ENCODE data around the gene CDH1.
"Not testable (repeated sequence)": the region's sequence is repeated elsewhere in the genome, so short reads cannot be mapped to it uniquely, and the experiment has no call there.

CDH1 gene

DNA sequence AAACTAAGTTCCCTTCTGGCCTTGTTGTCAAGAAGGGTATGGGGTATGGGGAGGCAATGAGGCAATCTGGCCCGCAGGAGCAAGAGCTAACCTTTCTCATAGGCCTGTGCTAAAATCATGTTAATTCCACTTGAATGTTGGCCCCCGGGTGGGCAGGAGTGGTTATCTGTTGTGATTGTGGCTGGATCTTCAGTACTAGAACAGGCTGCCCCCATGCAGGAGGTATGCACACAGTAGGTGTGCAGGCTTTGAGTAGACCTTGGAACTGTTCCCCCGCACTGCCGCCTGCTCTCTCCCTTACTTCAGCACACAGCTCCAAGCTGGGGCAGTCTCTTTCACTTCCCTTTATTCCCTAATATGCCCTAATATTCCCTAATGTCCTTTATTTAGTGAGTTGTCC is 53.9 kb downstream of the CDH1 start:
- DNase-seq (ENCODE audit: low spot score): no peak

DNA sequence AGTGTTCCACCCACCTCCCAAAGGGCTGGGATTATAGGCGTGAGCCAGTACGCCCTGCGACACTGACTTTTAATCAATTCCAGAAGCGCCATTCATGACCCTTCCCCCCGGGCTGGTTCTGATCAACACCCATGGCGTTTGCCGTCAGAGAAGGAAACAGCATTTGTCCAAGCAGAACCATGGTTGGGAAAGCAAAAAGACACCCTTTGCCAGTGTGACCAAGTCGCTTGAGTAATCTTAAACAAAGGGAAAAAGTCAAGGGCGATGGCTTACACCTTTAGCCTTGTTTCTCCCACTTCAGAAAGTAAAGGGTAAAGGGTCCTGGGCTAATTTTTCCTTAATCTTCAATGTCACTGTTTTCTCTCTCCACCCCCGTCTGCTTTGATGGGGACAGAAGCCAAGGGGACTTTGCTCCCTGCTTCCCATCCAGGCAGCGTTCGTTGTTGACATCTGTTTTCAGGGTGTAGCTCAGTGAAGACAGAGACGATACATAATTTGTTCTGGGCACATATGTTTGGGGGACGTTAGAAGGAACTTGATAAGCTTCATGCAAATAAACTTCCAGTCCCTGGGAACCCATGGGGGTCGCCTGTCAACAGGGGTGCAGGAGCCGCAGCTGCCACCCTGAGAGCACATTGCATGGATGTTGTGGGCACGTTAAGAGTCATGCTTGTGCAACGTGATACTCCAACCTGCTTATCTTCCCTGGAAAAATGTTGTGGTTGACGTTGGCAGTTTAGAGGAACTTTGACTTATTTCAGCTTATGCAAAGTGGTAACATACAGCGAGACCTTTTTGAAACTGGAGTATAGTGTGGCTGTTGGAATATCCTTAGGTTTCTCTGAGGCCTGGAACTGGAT is 55.6 kb downstream of the CDH1 start:
- DNase-seq (ENCODE audit: low spot score): peak; percentile 53

DNA sequence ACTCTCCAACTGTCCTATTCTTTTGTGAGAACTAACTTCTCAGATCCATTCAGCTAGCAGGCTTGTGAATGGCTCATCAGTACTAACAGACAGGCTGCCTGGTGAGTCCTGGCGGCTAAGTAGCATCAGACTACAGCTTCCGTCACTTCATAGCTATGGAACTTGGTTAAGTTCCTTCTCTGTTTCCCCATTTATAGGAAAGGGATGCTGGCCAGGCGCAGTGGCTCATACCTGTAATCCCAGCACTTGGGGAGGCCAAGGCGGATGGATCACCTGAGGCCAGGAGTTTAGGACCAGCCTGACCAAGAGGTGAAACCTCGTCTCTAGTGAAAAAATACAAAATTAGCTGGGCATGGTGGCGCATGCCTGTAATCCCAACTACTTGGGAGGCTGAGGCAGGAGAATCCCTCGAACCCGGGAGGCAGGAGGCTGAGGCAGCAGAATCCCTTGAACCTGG is 56.3 kb downstream of the CDH1 start:
- DNase-seq (ENCODE audit: low spot score): no peak

DNA sequence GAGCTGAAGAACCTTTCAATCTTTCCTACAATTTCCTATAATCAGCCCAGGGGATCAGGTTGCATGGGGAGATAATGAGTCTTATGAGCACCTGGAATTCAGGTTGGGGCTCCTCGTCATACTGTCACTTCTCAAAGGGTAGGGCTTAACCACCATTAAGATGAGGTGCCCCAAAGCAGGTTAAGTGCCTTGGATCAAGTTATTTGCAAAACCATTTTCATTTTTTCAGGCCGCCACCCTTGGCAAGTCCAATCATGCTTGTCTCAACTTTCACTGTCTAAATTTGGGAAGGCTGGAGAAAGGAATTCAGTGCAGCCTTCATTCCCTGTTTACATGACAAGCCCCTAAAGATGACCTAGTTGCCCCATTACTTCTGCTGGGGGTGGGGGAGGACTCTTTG is 61.3 kb downstream of the CDH1 start:
- DNase-seq (ENCODE audit: low spot score): no peak

DNA sequence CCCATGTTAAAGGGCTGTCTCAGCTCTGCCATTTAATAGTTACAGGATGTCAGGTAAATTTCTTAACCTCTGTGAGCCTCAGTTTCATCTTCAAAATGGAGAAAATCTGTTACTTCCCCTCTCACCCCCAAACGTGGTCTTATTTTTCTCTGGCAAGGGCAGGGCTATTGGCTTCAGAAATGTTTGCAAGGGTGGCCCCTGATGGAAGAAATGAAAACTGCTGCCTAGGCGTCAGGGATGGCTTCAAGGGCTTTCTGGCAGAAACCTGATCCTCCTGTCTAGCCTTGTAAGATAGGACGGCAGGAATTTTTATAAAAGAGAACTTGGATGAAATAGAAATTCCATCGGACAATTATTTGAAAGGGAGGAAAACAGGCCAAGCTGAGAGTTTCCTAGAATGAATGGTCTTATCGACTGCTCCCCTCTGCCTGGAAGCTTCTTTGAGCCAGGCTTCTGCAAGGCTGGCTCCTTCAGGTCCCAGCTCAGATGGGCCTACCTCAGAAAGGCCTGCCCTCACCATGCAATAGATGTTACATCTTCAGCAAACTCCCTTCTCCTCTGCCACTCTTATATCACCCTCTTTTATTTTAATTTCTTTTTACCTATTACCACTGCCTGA is 63.3 kb downstream of the CDH1 start:
- peak; percentile 66 for DNase-seq (ENCODE audit: low spot score)

DNA sequence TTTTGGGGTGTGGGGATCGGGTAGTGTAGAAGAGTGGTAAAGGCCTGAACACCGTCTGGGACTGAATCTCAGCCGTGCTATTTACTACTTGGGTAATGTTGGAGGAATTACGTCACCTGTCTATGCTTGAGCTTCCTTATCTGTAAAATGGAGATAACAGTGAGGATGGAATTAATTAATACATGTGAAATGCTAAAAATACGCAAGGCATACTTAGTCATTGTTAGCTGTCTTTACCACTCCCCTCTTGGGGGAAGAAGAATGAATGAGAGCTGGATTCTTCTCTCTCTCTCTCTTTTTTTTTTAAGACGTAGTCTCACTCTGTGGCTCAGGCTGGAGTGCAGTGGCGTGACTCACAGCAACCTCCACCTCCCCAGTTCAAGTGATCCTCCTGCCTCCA is 65.1 kb downstream of the CDH1 start:
- no peak for DNase-seq (ENCODE audit: low spot score)

DNA sequence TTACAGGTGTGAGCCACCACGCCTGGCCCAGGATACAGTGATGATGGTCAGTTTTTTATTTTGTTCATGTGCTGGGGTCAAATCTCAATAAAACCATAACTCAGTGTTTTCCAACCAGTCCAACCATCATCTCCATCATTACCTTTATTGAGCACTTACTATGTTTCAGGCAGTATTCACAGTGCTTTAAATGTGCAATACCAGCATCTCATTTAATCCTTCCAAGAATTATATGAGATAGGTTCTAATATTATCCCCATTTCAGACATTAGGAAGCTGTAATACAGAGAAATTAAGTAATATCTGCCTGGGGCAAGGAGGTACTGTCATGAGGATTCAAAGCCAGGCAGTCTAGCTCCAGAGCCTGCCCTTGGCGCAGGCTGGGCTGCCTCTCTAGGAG is 69.3 kb downstream of the CDH1 start:
- no peak for DNase-seq (ENCODE audit: low spot score)

DNA sequence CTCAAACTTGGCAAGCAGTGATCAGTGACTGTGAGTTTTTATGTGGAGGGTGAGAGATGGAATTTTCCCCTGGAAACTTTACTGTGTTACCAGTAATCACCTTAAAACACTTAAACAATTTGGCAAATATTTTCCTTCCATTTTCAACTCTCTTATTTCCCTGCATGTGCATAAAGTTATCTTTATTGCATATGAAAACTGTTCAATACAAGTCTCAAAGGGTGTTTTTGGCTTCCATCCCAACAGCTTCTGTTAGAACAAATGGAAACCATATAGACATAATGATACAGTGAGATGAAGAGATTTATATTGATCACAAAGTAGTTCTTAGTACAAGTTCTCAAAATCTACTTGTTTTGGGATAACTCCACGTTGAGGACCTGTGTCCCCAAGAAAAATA is 69.9 kb downstream of the CDH1 start:
- DNase-seq (ENCODE audit: low spot score): no peak

DNA sequence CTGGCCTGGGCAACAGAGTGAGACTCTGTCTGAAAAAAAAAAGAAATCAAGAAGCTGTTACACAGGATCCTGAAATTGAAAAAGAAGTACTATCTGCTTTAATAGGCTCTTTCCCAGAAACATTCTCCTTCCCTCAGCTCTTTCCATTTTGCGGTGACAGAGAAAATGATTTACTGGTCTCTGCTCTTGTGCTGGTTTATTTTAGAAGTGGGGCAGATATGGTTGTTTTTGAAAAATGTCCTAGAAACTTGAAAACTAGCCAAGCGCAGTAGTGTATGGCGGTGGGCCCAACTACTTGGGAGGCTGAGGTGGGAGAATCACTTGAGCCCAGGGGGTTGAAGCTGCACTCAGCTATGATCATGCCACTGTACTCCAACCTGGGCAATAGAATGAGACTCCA is 77.4 kb downstream of the CDH1 start:
- no peak for DNase-seq (ENCODE audit: low spot score)

DNA sequence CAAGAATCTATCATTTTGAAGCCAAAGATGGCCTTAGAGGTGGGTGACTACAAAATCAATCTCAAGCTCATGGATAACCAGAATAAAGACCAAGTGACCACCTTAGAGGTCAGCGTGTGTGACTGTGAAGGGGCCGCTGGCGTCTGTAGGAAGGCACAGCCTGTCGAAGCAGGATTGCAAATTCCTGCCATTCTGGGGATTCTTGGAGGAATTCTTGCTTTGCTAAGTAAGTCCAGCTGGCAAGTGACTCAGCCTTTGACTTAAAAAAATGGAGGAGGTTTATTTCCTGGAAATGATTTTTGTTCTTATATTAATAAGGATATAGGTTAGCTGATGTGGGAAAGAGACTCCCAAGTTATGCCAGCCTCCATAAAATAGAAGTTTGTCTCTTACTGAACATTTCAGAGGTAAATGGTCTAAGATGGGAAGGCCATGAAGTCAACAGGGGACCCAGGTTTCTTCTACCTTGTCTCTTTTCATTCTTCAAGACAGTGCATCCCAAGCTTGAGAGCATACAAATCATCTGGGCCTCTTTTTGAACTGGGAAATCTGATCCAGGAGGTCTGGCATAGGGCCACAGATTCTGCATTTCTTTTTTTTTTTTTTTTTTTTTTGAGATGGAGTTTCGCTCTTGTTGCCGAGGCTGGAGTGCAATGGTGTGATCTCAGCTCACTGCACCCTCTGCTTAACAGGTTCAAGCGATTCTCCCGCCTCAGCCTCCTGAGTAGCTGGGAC is 86.5 kb downstream of the CDH1 start:
- no peak for DNase-seq (ENCODE audit: low spot score)

DNA sequence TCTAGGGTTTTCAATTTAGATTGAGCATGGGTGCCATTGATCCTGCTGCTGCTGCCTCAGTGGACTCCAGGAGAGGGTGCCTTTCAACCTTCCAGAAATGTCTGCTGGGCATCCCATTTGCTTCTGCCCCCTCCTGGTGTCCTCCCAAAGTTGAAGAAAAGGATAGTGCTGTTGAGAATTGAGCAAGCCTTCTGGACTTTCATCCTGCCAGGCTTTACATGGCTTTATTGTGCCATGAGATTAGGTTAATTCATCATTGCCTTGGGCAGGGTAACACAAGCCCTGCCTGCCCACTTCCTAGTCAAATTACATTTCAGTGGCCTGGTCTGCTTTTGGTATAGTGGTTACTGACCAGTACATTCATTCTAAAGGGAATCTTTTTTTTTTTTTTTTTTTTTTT is 88.3 kb downstream of the CDH1 start:
- DNase-seq (ENCODE audit: low spot score): no peak

DNA sequence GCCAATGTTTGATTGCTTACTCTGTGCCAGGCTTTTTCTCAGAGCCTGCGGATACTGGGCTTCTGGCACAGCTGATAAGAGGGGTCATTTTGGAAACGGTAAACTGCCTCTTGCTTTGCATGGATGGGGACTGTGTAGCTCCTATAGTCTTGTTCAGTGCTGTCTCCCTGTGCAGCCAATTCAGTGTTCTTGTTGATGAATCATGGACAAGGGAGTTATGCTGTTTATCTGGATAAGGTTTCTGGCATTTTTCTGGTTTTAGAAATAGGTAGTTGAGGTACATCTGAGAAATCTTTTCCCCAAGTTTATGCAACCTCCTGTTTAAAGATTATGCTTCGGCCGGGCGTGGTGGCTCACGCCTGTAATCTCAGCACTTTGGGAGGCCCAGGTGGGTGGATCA is 89.6 kb downstream of the CDH1 start:
- no peak for DNase-seq (ENCODE audit: low spot score)

DNA sequence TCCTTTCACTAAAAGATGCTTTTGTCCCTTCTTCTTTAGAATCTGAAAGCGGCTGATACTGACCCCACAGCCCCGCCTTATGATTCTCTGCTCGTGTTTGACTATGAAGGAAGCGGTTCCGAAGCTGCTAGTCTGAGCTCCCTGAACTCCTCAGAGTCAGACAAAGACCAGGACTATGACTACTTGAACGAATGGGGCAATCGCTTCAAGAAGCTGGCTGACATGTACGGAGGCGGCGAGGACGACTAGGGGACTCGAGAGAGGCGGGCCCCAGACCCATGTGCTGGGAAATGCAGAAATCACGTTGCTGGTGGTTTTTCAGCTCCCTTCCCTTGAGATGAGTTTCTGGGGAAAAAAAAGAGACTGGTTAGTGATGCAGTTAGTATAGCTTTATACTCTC is 96.2 kb downstream of the CDH1 start:
- DNase-seq (ENCODE audit: low spot score): no peak

DNA sequence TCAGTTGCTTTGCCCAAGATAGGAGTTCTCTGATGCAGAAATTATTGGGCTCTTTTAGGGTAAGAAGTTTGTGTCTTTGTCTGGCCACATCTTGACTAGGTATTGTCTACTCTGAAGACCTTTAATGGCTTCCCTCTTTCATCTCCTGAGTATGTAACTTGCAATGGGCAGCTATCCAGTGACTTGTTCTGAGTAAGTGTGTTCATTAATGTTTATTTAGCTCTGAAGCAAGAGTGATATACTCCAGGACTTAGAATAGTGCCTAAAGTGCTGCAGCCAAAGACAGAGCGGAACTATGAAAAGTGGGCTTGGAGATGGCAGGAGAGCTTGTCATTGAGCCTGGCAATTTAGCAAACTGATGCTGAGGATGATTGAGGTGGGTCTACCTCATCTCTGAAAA is 97.5 kb downstream of the CDH1 start:
- DNase-seq (ENCODE audit: low spot score): no peak

DNA sequence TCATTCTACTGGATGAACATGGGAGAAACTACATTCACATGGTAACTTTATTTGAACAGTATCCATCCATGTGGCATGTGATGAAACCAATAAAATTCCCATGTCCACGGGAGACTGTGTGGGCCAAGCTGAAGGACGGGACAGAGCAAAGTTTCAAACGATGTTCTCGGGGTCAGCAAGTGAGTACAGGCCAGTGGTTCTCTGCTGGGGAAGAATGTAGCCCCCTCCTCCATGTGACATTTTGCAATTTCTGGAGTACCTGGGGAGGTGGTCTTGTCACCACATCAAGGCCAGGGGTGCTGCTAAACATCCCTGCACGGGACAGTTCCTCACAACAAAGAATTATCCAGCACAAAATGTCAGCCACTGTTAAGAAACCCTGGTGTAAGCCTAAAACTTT is 98.9 kb downstream of the CDH1 start:
- DNase-seq (ENCODE audit: low spot score): no peak

DNA sequence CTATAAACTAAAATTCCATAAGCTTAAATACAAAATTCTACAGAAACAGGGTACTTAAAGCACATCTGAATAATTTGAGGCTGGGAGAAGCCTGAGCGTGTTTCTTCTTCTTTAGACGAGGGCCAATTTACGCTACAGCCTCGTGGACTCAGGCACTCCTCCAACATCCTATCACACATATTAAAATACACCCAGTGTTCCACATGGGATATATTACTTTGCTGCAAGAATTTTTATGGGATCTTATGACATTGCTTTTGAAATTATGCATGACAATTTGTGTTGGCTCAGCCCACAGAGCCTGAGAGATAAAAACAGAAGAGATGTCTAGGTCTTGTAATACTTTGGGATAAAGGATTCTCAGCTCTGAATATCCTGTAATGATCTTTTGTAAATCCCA is 102.7 kb downstream of the CDH1 start:
- no peak for DNase-seq (ENCODE audit: low spot score)

DNA sequence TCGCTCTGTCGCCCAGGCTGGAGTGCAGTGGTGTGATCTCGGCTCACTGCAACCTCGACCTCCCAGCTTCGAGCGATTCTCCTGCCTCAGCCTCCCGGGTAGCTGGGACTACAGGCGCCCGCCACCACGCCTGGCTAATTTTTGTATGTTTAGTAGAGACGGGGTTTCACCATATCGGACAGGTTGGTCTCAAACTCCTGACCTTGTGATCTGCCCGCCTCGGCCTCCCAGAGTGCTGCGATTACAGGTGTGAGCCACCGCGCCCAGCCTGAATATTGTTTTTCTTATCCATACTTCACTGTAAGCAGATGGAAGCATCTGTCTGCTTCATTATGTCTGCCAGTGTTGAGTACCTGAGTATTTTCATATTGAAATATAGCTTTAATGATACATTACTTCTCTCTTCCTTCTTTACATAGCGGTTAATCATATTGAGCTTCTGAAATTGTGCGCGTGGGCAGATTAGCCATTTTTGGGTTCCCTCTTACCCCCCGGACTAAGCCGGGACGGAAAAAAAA is 105.9 kb downstream of the CDH1 start:
- not testable (repeated sequence) for DNase-seq (ENCODE audit: low spot score)

DNA sequence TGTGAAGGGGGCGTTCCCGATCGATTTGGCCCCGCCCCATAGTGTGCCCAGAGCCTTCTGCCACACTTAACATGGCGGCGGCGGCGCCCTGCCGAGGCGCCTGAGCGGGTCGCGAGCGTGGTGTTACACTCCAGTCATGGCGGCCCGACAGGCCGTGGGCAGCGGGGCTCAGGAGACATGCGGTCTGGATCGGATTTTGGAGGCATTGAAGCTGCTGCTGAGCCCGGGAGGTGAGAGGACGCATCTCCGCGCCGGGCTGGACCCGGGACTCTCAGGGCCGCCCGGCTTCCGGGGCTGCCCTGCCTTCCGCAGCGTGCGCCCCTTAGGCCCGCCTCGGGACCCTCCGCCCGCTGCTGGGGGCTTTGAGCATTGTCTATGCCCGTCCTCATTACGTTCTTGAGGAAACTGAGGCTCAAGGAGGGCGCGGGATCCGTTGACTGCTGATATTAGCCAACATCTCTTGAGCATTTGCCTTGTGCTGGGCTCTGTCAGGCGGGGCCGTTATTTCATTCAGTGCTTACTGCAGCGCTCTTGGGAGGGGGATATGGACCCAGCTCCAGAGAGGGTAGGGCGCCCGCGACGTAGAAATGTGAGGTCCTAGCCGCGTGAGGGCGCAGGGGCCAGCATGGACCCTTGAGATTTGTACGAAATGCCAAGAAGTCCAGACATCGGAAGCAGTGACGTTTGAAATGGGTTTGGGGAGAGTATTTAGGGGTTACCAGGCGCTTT is 106.6 kb downstream of the CDH1 start, which contains the start of gene TANGO6:
TANGO6 (plus strand) TSS at position 50 of the 729 bp plus-strand sequence; CDS start at position 137, 87 bp downstream.
- DNase-seq (ENCODE audit: low spot score): peak; percentile 74

DNA sequence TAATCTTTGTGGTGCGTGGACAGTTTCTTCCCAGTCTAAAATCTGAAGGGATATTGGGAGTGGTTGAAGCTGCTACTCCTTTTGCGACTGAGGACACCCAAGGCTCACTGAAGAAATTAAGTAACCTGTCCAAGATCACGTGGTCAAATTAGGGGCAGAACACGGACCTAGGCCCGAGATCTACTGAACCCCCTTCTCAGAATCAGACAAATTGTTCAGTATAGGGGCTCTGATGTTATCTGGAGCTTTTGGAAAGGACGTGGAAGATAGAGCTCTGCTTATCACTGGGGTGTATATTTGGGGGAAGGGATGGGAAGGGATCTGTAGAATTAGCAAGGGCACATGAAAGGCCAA is 107.1 kb downstream of the CDH1 start:
- no peak for DNase-seq (ENCODE audit: low spot score)

DNA sequence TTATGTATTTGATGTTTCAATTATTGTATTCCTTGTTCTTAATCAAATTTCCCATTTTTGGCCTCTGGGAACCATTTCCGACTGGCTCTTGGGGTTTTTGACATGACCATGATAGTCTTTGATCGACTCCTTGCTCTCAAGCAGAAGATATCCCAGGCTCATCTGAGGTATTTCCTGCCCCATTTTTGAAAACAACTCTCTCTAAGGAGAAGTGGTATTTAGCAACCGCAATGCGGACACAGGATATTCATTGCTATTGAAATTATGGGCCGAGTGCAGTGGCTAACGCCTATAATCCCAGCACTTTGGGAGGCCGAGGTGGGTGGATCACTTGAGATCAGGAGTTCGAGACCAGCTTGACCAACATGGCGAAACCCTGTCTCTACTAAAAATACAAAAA is 111.7 kb downstream of the CDH1 start:
- no peak for DNase-seq (ENCODE audit: low spot score)

DNA sequence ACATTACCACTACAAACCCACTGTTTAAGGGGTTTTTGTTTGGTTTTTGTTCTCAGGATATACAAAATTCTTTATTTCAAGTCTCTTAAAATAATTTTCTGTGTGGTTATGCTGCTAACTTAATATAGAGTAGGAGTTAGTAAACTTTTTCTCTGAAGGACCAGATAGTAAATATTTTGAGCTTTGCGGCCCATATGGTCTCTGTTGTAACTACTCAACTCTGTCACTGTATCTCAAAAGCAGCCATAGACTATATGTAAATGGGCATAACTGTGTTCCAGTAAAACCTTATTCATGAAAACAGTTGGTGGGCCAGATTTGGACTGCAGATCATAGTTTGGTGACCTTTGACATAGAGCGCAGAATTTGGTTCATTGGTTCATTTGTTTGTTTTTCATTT is 113.4 kb downstream of the CDH1 start:
- no peak for DNase-seq (ENCODE audit: low spot score)

DNA sequence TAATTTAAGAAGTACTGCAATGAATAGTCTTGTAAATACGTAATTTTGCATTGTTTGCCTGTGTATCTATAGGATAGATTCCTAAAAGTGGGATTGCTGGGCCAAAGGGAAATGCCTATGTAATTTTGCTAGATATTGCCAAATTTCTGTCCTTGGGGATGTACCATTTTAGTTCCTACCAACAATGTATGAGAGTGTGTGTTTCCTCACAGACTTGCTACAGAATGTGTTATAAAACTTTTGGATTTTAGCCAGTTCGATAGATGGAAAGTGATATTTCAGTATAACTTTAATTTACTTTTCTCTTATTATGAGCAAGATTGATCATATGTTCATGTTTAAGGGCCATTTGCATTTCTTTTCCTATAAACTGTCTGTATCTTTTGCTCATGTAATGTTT is 114.5 kb downstream of the CDH1 start:
- no peak for DNase-seq (ENCODE audit: low spot score)

All from HuH-7.5 (cell line).